RPMI7951 (cell line): ENCODE results near the gene IQSEC1. TPM values are rescaled to one million over a fixed set of nuclear protein-coding genes. Genes with fewer than 3 reads are reported as not detected.
A peak's percentile ranks its signal among the peaks of the same experiment; 100 is the strongest.

Experiments
- DNase-seq: peaks from one replicate; pipeline ENCODE4 v3.0.0-alpha.2; 2012; ENCODE audit warnings: low read depth
- total RNA-seq: library from RNA; depleted of rRNA; stranded (reverse); fragments of >200 nt; shearing (Covaris generic); gene quantifications from 2 replicates; pipeline ENCODE4 v1.2.3, GENCODE V29; 2014

Gene IQSEC1
- total RNA-seq, 1 experiment from 2014 or later = 8.1 TPM

DNA sequence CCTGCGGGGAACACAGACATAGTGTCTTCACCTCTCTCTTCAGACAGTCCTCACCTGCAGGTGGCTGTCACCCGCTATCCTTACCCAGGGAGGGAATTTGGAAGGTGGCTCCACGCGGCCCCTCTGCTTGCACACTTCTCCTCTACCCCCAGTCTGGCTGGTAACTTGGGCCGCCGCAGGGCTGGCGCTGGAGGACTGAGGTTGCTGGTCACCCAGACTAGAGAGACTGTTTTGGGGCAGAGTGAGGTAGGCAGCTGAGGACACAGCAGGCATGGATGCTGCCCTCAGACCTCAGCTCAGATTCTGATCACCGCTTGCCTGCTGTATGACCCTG lies 12.6 kb upstream of the IQSEC1 start:
- DNase-seq = no peak

DNA sequence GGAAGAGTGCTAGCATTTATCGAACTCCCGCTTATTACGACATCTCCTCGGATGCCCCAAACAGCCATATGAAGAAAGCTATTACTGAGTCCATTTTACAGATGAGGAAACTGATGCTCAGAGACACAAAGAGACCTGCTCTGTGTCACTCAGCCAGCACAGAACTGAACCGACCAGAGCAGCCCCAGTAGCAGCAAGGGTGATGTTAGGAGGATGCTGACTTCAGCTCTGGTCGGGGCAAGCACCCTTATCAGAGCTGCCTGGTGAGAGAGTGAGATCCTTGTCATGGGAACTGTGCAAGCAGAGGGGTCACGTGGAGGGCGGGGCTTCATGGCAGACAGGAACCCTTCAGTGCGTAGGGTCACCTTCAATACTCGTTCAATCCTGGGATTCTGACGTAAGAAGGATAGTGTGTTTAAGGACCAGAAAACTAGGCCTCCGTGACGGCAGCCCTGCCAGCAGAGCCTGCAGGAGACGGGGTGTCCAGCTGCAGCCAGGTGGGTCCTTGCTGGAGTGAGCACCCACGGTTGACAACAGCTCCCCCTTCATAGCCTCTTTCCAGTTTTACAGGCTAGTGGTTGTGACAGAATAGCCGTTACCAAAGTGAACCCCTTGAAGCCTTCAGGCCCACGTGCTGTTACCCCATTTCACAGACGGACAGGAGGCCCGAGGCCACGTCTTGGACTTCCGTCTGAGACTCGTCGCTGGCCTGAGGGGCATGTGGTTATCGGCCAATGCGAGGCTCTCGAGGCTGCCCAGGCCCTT lies 12.0 kb upstream of the IQSEC1 start:
- no peak for DNase-seq

DNA sequence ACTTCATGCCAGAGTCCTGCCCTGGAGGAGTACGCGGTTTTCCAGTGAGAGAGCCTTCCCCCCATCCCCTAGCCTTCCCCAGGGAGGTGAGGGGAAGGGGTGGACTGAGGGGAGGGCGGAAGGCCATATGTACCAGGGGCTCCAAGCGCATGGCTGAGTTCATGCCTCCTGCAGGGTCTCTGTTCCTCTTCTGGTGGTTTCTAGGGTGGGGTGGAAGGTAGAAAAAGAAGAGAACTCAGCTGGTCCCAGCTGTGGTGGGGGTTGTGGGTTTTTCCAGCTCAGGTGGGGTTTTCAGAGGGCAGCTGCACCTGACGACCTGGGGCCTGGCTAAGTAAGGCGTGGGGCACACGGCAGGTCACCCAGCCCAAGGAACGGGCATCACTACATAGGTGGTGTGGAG lies 10.7 kb upstream of the IQSEC1 start:
- DNase-seq = no peak

DNA sequence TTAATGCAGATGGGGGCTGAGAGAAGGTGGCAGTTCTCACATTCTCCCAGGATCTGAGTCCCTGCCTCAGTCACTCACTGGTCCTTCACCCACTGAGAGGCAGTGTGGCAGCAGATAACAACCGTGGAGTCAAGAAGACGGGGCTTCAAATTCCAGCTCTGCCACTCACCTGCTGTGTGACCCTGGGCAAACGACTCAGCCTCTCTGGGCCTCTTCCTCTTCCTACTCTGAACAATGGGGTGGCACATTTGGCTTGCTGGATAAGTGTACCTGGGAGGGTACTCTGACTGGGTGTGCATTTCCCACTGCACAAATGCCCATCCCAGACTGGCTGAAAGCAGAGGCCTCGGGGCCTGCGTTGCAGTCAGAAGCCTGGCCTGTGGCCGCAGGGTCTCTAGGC lies 10.0 kb upstream of the IQSEC1 start:
- DNase-seq = no peak

DNA sequence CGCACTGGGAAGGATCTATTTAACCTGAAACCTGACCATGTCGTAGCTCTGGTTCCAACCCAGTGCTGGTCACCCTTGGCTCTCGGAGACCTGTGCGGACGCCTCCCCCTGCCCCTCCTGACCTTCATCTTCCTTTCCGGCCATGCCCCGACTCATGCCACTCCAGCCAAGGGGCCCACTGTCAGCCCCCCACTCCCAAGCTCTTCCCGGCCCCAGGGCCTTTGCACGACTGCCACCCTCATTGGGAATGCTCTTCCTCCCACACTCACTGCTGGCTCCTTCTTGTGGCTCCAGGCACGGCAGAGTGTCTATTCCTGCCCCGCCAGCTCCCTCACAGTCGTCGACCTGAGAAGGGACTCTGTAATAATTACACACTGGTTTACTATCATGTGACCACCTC lies 9.4 kb upstream of the IQSEC1 start:
- no peak for DNase-seq

DNA sequence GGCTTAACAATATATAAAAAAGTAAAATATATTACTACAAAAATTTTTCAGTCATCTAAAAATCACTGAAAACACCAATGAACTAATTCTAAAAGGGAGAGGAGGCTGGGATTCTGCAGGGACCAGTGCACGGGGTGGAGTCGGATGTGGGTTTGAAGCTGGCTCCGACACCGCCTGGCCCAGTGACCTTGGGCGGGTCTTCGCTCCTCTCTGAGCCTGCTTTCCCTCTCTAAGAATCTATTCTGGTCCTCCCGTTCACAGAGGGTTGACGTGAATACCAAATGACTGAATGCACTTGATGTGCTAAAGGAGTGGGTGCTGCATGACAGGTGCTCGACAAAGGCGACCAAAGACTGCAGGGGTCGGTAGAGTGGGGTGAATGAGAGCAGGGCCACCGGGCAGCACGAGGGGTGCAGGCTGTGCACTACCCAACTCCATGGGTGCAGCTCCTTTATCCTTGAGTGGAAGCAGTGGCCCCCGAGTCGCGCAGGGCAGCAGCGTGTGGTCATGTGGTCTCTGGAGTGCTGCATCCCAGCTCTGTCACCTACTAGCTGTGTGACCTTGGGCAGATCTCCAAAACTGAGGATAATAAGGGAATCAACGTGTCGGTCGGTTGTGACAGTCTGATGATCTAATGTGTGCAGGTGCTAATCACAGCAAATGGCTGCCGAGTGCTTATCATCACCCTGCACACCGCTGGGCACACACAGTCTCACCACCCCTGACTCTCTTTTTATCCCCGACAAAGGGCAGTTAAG lies 8.6 kb upstream of the IQSEC1 start:
- no peak for DNase-seq

DNA sequence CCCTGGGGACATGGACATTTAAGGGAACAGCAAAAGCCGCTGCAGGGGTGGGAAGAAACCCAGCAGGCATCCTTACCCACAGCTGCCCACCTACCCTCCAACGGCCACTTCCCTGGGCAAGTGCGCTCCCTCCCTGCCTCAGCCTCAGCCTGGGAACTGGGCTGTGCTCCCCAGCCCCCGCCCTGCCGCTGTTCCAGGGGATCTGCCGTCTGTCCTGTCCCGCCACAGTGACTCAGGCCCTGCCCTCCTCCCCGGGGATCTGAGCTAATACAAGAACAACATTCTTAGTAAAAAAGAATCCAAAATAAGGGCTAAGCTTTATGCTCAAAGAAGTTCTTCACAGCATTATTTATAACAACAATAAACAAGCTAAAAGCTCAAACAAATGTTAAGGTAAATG lies 7.4 kb upstream of the IQSEC1 start:
- no peak for DNase-seq

DNA sequence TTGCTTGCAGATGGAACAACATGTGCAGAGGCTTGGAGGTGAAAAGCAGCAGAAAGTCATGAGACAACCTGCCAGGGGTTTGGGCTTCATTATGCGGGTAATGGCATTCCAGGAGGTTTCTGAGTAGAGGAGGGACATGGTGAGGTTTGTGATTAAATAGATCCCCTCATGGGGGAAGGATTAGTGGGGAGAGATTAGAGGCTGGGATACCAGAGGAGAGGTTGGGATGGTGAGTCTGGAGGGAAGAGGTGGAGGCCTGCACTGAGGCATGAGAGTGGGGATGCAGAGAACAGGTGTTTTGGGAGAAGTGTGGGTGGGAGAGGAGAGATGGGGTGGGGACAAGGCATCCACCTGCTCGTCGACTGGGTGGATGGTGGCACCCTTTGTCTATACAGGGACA lies 6.8 kb upstream of the IQSEC1 start:
- DNase-seq = no peak

DNA sequence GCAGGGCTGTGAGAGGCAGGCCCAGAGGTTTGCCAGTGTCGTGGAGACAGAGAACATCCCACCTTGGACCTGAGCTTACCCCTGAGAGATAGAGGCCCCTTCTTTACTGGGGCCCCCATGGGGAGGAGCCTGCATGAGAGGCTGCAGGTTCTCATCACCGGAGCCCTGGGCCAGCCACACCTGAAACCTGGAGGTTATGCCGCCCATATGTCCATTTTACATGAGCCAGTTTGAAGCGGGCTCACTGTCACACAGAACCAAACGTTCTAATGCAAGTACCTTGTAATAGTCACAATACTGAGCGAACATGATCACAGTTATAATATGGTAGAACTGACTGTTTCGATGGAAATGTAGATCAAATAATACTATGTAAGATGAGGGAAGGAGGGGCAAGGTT lies 6.3 kb upstream of the IQSEC1 start:
- no peak for DNase-seq

DNA sequence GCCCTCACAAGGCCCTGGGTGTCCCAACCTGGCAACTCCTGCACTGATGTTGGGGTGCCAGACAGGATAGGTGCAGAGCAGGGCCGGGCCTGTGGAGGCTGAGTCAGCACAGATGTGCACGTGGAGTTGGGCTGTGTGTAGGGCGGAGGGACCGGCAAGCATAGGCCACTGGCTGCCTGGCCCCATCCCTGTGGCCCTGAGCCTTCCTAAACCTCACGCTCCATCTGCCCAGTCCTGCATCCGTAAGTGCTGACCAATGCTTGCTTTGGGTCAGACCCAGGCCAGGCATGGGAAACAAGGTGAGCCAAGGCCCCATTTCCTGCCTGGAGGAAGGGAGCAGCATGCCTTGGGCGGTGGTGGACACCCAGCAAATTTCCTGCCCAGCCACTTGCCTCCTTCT lies 5.8 kb upstream of the IQSEC1 start:
- DNase-seq = no peak

DNA sequence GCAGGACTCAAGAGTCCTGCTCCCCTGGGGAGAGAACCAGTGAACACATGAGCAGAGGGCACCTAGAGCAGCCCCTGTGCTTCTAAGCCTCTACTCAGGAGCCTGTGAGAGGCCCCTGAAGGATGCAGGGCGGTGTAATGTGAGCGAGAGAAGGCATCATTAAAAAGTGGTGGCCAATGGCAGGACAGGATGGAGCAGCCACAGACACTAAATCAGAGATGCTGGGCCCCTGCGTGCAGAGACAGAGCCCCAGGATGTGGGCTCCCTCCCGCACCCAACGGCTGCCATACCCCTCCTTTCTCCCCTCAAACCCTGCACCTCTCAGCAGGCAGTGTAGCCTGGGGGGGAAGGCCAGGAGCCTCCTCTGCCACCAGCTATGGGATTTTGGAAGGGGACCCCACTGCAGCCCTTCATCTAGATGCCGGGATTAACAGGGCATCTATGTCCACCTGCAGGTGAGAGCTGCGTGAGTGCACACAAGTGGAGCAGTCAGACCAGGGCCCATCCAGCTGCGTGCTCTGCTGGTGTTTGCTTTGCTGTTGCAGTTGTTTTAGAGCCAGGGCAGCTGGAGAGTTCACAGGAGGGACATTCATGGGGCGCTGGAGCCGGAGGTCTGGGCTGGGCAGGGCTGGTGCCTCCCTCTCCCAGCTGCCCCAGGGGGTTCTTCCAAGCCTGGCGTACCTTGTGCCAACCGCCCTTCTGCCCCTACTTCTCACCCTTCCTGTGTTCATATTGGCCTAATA lies 5.1 kb upstream of the IQSEC1 start:
- no peak for DNase-seq

DNA sequence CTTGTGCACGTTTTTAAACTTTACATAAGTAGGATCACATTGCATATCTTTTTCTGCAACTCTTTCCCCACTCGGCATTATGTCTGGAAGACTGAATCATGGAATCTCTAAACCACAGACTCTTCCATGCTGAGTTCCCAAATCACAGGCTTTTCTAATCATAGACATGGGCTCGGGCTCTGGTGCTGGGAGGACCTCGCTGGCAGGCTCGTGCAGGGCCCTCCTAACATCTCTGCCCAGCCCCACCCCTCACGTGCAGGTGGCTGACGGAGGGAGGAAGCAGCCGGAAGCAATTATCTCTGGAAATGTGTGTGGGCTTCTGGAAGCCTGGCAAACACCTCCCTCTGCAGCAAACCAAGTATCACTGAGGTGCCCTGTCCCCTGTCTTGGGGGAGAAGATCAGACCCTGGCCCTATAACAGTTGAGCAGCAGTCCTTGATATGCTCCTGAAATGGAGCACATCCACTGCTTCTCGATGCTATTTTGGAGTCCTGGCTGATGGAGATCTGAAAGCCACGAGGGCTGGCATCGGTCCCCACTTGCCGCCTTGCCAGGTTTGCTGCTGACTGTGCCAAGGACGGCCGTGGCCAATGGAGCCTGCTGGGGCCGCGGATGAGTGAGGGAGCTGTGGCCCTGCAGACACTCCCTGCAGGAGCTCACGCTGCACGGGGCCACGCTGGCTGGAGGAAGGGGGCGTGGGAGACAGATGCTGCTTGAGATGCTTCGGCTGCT lies 4.4 kb upstream of the IQSEC1 start:
- peak; percentile 56 for DNase-seq

DNA sequence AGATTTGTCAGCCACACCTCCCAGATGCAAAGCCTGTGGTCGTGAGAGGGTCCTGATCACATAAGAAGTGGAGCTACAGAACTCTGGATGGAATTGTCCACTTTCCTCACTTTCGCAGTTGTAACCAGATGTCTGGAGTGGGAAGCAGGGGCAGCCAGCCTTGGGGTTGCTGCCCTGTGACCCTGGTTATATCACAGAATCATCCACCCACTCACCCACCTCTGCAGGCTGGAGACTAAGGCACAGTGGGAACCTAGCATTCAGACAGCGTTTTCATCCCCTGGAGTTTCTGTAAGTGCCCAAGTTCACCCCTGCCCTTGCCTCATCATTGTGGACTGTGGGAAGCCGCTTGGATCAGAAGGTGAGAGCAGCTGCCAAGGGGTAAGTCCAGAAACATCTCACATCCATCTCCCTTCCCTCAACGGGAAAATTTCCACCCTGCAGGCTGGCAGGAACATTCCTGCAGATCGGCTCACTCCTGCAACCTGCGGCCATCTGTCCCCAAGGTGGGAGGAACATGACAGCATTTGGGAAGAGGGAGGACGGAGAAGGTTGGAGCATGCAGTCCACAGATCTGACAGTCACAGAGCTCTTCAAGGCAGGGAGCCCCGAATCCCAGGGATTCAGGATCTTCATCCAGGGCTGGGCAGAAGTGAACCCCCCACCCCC lies 2.9 kb upstream of the IQSEC1 start:
- DNase-seq = no peak

DNA sequence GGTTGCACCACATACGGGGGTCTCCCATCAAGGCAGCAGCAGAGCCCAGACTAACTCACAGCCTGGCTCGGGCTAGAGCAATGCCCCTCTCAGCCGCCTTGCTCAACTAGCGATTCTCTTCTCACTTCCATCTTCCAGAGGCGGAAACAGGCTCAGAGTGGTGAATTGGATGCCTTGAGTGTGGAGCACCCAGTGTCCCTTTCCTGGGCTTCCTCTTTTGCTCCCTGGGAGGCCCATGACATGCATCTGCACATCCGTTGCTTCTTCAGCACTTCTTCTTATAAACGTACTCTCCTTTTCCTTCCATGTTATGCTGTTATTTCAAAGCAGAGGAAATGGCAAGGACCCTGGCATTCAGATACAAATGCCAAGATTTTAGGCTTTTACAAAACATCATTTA lies 2.1 kb upstream of the IQSEC1 start:
- no peak for DNase-seq

DNA sequence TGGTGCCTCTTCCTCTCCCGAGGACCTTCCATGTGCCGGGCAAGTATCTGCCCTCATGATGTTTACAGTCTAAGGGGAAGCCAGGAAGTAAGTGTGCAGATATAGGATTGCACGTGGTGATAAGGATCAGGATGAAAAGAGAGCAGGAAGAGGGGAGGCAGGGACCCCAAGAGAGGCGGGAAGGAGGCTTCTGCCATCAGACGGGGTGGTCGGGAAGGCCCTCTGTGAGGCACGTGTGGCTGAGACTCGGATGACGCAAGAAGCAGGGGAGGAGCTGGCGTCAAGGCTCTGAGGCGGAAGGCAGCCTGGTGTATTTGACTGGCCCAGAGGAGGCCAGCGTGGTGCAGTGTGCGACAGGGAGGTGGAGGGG lies 762 bp upstream of the IQSEC1 start:
- DNase-seq = no peak

DNA sequence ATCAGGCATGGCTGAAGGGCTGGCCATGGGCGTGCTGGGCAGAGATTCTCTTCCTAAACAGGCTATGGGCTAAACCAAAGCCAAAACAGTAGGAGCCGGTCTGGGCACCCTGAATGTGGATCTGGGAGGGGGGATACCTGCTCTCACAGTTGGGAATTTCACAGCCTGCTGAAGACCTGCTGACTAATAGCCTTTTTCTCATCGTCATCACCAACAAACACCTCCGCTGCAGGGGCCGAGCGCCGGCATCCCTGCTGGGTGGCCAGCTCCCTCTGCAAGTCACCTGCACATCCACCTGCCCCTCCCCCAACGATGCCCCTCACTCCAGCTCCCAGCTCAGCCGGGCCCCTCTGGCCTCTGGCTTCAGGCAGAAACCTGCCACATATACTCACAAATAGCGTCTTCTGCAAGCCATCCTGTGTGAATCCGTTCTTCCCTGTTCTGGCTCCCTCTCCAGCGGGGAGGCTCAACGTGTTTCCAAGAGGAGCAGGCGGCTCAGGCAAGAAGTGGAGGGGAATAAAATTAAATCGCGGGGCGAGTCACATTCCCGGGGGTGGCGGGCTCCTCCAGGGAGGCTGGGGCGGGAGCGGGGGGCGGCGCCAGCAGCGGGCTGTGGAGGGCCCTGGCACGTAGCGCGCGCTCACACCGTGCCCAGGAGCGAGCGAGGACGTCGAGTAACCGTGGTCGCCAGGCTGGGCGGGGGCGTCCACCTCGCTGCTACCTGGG lies 466 bp downstream of the IQSEC1 start:
- DNase-seq = no peak

DNA sequence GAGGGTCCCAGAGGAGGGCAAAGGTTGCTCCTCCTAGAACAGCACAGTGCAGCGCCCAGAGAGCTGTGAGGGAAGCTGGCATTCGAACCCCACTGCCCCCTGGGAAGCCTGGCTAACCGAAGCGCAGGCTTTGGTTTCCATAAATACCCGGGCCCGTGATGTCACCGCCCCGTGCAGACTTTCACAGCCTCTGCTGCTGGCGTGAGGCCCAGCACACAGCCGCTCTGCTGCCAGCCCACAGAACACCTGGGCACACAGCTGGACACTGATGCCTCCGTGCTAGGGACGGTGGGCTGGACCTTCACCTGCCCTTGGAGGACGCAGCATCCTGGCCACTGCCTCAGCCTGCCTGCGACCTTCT lies 1.0 kb downstream of the IQSEC1 start:
- DNase-seq = no peak

DNA sequence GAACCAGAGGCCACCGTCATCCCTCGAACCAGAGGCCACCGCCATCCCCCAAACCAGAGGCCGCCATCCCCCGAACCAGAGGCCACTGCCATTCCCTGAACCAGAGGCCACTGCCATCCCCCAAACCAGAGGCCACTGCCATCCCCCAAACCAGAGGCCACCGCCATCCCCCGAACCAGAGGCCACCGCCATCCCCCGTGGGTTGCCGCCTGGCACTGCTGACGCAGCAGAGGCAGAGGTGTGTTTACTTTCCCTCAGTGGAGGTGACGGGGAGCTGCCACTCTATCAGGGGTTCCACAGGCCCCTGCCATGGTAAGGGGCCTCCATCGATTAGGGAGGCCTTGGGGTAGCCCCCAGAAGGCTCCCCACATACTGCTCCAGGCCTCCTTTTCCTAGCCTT lies 1.5 kb downstream of the IQSEC1 start:
- no peak for DNase-seq

DNA sequence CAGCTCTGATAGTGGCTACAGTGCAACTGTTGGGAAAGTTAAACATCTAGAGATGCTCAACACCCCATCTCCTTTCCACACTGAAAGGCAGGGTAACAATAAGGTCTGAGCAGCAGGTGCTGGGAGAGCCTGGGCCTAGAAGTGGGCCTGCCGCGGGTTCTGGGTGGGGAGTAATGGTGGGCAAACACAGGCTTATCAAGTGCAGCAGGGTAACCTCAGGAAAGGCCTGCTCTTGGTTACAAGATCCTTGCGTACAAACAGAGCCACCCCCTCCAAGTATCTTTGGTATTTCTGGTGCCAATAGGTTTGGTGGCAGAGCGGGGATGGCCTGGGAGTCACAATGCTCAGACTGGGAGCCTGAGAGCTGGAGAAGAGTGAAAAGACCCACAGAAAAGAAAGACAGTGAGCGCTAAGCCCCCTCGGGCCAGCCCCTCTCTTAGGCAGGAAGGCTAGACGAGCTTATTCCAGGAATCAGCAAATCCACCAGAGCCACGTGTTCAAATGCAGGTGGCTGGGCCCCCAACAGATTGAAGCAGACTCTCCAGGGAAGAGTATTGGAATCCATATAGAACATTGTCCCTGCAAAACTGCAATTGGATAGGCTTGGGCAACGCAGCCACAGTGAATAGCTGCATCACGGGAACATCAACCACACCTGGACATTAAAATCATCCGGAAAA lies 2.7 kb downstream of the IQSEC1 start:
- DNase-seq = no peak

DNA sequence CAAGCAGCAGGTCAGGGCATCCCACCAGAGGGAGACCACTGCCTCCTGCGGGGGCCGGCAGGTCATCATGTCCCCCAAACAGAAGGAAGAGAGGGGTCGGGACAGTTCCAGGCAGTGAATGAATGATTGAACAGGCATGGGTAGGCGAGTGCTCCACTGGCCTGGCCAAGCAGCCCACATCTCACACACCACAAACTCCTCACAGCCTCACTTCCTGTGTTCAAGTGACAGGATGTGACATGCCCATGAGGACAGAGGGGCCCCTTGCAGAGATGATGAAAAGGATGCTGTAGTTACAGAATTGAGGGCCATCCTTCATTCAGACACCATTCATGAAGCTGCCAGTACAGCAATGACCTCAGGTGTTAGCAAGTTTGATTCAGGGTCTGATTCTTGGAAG lies 3.7 kb downstream of the IQSEC1 start:
- DNase-seq = no peak
